ENCODE results near the gene KLF7.

GRCh38 chr2:207082619-207083018 lies 83.1 kb downstream of the KLF7 start:
- TF ChIP-seq, protein P1, sequence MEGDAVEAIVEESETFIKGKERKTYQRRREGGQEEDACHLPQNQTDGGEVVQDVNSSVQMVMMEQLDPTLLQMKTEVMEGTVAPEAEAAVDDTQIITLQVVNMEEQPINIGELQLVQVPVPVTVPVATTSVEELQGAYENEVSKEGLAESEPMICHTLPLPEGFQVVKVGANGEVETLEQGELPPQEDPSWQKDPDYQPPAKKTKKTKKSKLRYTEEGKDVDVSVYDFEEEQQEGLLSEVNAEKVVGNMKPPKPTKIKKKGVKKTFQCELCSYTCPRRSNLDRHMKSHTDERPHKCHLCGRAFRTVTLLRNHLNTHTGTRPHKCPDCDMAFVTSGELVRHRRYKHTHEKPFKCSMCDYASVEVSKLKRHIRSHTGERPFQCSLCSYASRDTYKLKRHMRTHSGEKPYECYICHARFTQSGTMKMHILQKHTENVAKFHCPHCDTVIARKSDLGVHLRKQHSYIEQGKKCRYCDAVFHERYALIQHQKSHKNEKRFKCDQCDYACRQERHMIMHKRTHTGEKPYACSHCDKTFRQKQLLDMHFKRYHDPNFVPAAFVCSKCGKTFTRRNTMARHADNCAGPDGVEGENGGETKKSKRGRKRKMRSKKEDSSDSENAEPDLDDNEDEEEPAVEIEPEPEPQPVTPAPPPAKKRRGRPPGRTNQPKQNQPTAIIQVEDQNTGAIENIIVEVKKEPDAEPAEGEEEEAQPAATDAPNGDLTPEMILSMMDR (IDR thresholded peaks at IDR 0.05), result no peak
- TF ChIP-seq POLR2AphosphoS5 (IDR thresholded peaks at IDR 0.05; ENCODE audit: low read depth, low read length) (no peak), SIN3A (IDR thresholded peaks at IDR 0.05; ENCODE audit: borderline replicate concordance, insufficient read depth, low read depth, low read length) (no peak), TCF7L2 (IDR thresholded peaks at IDR 0.05; ENCODE audit: low read depth, low read length) (no peak)
- TF ChIP-seq, protein P2, sequence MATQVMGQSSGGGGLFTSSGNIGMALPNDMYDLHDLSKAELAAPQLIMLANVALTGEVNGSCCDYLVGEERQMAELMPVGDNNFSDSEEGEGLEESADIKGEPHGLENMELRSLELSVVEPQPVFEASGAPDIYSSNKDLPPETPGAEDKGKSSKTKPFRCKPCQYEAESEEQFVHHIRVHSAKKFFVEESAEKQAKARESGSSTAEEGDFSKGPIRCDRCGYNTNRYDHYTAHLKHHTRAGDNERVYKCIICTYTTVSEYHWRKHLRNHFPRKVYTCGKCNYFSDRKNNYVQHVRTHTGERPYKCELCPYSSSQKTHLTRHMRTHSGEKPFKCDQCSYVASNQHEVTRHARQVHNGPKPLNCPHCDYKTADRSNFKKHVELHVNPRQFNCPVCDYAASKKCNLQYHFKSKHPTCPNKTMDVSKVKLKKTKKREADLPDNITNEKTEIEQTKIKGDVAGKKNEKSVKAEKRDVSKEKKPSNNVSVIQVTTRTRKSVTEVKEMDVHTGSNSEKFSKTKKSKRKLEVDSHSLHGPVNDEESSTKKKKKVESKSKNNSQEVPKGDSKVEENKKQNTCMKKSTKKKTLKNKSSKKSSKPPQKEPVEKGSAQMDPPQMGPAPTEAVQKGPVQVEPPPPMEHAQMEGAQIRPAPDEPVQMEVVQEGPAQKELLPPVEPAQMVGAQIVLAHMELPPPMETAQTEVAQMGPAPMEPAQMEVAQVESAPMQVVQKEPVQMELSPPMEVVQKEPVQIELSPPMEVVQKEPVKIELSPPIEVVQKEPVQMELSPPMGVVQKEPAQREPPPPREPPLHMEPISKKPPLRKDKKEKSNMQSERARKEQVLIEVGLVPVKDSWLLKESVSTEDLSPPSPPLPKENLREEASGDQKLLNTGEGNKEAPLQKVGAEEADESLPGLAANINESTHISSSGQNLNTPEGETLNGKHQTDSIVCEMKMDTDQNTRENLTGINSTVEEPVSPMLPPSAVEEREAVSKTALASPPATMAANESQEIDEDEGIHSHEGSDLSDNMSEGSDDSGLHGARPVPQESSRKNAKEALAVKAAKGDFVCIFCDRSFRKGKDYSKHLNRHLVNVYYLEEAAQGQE (IDR thresholded peaks at IDR 0.05; ENCODE audit: insufficient read depth in 1 of 2, low read depth in 2 of 2, low read length in 1 of 2), result no peak
